Measurements from ENCODE around the gene CHST2.
A peak's percentile ranks its signal among the peaks of the same experiment; 100 is the strongest.
"Not testable (repeated sequence)": the region's sequence is repeated elsewhere in the genome, so short reads cannot be mapped to it uniquely, and the experiment has no call there.

Gene CHST2, protein sequence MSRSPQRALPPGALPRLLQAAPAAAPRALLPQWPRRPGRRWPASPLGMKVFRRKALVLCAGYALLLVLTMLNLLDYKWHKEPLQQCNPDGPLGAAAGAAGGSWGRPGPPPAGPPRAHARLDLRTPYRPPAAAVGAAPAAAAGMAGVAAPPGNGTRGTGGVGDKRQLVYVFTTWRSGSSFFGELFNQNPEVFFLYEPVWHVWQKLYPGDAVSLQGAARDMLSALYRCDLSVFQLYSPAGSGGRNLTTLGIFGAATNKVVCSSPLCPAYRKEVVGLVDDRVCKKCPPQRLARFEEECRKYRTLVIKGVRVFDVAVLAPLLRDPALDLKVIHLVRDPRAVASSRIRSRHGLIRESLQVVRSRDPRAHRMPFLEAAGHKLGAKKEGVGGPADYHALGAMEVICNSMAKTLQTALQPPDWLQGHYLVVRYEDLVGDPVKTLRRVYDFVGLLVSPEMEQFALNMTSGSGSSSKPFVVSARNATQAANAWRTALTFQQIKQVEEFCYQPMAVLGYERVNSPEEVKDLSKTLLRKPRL

DNA sequence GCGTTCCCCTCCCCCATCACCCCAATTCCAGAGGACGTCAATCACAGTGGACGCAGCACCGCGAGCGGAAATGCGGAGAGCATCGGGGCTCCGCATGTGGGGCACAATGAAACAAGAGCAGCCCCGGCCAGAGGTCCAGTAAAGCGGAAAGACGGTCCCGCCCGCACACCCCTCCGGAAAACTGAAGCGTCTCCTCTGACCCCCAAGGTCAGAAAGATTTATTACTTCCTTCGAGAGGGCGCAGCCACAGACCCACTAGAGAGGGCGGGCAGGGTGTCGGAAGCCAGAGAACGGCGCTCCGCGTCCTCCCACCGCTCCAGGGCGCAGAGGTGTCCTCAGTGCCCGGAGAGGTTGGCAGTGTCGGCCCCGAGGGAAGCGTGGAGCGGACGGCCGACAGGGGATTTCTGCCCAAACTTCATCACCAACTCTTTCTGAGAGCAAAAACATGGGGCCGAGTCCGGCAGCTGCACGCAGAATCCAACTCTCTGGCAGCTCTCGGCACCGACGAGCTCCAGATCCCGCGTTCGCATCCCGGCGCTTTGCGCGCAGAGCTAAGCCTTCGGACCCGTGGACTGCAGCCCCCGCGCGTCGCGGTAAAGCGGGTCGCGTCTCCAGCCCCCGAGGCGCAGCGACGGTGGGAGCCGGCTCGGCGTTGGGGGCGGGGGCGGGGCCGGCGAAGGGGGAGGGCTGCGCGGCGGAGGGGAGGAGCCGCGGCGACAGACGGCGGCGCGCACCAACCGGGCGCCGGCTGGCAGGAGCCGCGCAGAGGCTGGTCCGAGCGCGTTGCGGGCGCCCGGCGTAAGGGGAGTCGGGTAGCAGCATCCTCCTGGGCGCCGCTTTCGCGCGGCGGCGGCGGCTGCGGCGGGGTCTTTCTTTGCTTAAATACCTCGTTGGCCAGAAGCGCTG lies at the start of gene CHST2:
Gene CHST2, plus strand, starts transcription at position 763 of the 906 bp plus-strand sequence. CDS start 1,046 bp downstream, outside the sequence.
- DNase-seq: peak; percentile 53

DNA sequence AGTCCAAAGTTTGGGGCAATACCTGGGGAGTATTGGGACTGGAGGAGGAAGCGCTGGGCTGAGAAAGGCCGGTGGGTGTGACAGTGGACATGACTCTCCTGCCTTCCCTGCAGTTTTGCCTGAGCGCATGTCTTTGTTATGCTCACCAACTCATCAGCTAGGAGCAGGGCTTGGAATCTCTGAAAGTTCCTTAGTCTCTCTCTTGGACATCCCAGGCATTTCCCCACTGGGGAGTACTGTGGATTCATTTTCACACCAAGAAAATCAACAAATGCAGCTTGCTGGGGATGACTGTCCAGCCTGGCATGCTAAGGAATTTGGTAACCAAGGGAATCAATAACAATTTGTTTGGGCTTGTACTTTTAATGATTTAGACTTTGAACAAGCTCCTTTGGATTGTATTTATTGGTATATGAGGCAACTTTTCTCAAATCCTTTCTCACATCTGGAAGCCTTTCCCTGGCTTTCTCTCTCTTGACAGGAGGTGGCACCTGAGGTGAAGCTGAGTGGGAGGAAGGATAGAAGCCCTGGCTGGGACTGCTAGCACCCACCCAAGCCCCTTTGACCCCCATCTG lies 48.5 kb upstream of the CHST2 start:
- DNase-seq: no peak

DNA sequence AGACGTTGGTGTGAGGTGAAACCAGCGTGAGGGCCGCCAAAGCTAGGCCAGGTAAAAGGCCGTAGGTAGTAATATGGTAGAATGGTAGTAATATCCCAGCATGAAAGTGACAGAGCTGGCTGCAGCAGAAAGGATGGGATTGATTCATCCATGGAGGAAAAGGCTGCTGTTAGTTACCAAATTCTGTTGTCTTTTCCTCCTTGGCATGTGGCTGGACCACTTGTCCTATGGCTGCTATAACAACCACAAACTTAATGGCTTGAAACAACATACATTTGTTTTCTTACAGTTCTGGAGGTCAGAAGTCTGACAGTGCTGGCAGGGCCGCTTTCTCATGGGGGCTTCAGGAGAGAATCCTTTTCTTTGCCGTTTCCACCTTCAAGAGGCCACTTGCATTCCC lies 47.8 kb upstream of the CHST2 start:
- no peak for DNase-seq

DNA sequence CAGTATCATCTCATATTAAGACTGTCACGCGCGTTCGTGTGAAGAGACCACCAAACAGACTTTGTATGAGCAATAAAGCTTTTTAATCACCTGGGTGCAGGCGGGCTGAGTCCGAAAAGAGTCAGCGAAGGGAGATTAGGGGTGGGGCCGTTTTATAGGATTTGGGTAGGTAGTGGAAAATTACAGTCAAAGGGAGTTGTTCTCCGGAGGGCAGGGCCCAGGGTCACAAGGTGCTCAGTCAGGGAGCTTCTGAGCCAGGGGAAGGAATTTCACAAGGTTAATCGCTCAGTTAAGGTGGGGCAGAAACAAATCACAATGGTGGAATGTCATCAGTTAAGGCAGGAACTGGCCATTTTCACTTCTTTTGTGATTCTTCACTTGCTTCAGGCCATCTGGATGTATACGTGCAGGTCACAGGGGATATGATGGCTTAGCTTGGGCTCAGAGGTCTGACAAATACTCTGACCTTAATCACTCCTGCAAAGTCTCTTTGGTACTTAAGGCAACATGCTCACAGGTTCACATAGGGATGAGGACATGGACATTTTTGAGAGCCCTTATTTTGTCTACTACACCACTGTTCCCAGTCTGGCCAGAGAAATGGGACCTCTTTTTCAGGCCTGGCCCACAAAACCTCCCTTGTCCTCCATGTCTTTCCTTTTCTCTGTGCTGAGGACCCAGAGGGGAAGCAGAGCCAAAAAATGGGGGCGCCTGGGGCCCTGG lies 47.1 kb upstream of the CHST2 start:
- DNase-seq: not testable (repeated sequence)

DNA sequence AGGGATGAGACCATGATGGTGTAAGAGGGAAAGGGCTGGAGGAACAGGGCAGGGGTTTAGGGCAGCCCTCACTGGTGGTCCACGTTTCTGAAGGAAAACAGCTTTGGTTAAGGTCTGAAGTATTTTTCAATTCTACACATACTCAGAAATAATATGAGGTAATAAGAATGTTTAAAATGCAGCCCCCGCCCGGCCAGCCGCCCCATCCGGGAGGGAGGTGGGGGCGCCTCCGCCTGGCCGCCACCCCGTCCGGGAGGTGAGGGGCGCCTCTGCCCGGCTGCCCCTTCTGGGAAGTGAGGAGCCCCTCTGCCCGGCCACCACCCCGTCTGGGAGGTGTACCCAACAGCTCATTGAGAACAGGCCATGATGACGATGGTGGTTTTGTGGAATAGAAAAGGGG lies 46.0 kb upstream of the CHST2 start:
- DNase-seq: not testable (repeated sequence)

DNA sequence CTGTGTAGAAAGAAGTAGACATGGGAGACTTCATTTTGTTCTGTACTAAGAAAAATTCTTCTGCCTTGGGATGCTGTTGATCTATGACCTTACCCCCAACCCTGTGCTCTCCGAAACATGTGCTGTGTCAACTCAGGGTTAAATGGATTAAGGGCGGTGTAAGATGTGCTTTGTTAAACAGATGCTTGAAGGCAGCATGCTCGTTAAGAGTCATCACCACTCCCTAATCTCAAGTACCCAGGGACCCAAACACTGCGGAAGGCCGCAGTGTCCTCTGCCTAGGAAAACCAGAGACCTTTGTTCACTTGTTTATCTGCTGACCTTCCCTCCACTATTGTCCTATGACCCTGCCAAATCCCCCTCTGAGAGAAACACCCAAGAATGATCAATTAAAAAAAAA lies 45.6 kb upstream of the CHST2 start:
- not testable (repeated sequence) for DNase-seq

DNA sequence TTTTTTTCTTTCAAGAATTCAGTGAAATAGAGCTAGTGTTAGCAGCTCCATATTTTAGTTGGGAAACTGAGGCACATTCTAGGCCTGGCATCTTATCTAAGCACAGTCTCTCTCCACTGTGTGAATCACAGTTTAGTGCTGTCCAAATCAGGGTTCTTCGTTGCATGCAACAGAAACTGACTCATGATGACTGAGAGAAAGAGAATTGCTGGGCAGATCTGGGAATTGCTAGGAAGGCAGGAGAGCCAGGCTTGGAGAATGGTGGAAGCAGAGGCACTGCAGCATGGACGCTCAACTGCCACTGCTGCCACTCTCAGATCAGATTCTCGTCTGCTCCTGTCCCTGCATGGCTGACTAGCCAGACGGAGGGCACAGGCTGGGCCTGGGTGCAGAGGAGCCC lies 40.7 kb upstream of the CHST2 start:
- DNase-seq: no peak

DNA sequence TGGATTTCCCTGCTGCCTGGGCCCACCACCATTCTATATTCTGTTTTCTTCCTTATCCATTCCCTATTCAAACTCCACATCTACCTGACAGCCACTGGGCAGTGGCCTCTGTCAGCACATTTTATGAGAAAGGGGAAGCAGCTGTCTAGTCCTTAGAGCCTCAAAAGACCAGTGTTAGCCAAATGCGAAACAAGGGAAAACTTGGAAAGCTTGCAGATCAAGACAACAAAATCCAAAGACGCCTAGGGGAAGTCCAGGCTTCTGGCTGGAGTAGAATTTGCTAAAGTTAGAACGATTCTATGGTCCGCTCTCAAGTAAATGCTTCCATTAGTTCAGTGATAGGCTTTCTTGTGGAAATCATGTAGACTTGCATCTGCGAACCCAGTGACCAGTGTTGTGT lies 39.4 kb upstream of the CHST2 start:
- DNase-seq: no peak

DNA sequence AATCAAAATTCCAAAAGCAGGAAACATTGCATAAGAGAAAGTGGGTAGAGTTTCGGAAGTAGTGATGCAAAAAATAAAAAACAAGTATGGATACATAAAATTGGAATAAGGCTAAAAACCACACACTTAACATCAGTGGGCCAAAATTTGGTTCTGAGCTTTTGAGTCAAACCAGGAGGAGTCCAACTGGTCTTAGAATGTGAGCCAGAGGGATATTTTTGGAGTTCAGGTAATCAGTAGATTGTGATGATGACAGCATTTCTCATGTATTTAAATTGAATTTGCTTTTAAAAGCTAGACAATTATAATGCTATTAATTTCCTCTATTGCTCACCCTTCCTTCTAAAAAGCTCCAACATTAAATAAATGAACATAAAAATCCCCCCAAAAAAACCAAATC lies 38.2 kb upstream of the CHST2 start:
- DNase-seq: no peak

DNA sequence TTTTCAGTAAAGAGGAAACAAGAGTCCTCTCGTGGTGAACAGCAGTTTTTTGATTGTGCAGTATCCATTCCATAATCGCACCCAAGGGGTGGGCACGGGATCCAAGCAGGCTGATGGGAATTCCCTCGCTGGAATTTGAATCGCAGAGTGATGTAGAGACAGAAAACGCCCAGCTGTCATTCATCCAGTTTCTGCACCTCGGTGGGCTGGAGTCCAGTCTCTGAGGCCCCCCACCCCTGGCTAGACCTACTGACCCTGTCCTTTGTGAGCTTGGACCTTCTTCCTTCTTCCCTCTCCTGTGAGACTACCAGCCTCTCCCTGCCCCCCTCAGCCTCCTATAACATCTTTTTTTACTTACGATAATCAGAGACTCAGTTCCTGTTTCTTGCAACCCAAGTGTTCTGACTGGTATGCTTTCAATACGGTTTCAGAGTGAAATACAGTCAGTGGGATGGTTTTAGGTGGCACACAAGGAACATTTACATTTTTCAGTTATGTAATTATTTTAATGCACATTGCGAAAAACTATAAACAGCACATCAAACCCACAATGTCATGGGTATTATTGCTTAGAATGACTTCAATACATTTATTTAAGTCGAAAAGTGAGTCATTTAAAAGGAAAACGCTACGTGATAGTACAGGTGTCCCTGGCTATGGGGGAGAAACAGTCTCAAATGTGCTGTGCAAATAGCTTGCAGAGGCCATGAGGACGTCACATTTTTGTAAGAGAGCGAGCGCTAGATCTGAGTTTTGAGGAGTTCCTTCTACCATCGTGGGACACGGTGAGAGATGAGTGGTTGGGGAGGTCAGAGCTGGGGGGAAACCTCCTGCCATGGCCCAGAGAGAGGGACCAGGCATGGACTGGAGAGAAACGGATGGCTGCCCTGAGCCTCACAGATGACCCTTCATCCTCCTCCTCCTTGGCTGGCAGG lies 37.5 kb upstream of the CHST2 start:
- no peak for DNase-seq

DNA sequence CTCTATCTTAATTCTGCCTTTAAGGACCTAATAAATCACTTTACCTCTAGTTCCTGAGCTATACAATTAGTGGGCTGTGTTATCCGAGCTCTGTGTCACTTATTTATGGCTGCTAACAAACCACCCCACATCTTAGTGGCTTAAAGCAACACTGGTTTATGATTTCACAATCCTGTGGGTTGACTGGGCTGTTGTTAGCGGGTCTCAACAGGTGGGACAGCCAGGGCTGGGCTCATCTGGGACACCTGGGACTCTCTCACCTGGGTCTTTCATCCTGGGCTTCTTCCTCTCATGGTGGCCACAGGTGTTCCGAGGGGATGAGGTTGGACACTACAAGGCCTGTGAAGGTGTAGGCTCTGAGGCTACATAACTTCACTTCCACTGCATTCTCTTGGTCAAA lies 35.8 kb upstream of the CHST2 start:
- no peak for DNase-seq

DNA sequence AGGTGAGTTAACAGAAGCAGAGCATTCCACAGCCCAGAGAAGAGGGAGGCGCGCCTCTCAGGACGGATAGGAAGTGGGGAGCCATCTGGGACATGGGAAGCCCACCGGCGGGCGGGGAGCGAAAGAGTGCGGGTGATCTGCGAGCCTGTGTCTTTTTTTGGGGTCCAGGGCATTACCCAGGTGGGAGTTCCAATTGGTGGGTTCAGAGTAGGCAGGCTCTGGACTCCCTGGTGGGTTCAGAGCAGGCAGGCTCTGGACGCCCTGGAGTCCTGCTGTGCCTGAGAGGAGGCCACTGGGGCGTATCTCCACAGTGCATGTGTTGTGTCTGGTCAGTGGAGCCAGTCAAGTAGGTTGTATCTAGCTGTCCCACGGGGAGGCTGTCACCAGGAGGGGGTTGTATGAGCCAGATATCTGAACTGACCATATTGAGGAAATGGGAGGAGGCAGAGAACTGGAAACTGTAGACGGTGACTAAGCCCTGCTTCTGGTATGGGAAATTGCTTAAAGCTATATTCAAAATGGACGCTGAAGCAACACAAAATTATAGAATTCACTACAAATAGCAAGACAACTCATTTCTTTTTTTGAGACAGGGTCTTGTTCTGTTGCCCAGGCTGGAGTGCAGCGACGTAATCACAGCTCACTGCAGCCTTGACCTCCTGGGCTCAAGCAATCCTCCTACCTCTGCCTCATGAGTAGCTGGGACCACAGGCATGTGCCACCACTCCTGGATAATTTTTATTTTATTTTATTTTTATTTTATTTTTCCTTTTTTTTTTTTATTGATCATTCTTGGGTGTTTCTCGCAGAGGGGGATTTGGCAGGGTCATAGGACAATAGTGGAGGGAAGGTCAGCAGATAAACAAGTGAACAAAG lies 34.5 kb upstream of the CHST2 start:
- DNase-seq: no peak

DNA sequence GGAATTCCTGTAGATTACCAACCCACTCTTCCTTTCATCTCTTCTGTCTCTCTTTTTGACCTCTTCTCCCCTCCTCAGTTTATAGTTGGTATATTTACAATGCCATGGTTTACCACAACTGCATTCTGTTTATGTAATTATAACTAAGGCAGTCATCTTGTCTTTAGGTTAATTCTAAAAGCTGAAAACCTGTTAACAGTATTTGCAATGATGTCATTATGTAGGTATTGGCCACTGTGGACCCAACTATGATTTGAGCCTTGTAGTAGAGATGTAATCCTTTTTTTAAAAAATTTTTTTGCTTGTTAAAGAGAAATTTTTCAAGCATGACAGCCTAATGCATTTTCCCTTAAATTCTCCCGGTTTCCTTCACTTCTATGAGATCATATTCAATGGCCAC lies 30.7 kb upstream of the CHST2 start:
- DNase-seq: no peak

DNA sequence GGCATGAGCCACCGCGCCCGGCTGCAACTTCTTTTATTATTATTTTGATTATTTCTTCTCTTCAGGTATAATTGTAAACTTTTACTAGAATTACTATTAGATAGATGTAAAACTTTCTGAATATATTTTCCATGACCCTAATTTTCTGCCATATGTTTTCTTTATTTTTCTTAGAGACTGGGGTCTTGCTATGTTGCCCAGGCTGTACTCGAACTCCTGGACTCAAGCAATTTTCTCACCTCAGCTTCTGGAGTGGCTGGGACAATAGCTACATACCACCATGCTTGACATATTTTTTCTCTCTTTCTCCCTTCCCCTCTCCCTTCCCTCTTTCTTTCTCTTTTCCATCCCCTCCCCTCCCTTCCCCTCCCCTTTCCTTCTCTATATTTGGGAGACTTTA lies 29.6 kb upstream of the CHST2 start:
- DNase-seq: no peak

DNA sequence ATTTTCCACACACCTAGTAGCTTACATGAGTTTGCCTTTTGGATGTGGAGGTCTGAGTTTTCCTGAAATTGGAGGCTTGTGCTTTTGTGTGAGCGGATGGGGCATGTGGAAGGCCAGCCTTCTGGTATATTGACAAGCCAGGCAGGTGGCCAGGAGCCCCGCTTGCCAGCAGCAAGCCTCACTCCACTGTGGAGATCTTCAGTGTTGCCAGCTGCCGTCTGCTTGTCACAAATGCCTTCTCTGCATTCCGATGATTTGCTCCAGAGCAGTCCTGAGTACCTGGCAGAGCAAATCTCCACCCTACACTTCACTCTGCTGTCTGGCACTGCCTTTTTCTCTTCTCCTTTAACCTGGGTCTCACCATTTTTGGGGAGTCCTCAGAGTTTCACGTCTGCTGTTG lies 29.1 kb upstream of the CHST2 start:
- DNase-seq: no peak

DNA sequence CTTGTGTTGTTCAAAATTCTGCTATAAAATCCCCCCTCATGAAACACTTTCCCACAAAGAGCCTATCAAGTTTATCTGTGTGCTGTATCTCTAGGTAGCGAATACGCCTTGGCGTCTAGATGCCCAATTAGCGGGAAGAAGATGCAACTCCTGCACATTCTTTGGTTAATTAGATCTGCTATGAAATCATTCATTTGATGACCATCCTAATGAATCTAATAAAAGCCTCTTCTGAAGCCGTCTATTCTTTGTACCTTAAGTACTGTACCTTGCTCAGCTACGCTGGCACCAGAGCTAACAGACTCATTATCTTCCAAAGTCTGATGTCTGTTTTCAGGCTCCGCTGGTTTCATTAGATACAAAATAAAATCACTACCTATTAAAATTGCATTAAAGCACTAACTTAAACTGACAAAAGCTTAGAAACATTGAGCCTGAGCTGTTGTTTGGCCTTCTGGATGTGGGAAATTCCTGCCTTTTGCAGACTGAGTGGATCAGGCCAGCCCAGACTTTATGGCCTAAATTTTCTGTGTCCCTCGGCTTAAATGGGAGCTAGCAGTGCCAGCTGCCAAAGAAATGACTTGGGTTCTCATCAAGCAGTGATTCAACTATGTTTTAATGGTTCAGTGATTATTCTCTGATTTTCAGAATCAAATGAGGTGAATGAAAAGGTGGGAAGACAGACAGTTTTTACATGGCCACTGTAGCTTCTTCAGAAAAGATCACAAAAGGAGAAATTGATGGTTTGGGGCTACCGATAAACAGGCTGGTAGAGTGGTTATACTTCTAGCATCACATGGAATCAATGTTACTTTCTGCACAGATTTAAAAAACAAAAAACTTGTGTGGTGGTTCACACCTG lies 28.4 kb upstream of the CHST2 start:
- DNase-seq: no peak

DNA sequence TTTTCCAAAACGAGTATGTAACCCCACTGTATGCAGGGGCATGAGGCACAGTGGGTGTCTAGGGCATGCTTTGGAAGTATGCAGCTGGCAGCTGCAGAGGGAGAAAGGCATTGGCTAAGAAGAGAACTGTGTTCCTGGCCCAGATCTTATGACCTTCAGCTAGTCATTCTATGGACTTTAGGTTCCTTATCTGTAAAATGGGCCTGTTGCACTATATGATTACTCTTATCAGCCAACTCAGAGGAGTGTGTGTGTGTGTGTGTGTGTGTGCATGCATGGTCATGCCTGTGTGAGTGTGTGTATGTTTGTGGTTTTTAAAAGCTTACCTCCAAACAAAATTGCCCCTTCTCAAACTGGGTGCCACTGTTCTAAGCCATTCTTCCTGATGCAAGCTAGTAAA lies 27.4 kb upstream of the CHST2 start:
- no peak for DNase-seq

DNA sequence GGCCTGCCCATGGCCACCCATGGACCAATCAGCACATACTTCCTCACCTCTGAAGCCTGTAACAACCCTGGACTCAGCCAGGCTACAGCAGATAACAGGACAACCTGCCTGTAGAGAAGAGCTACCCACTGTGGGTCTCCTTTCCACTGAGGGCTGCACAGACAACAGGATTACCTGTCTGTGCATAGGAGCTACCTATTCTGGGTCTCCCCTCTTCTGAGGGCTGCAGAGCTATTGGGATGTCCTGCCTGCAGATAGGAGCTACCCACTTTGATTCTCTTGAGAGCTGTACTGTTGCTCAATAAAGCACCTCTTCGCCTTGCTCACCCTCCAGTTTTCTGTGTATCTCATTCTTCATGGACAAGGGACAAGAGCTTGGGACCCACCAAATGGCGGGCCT lies 23.8 kb upstream of the CHST2 start:
- DNase-seq: no peak

DNA sequence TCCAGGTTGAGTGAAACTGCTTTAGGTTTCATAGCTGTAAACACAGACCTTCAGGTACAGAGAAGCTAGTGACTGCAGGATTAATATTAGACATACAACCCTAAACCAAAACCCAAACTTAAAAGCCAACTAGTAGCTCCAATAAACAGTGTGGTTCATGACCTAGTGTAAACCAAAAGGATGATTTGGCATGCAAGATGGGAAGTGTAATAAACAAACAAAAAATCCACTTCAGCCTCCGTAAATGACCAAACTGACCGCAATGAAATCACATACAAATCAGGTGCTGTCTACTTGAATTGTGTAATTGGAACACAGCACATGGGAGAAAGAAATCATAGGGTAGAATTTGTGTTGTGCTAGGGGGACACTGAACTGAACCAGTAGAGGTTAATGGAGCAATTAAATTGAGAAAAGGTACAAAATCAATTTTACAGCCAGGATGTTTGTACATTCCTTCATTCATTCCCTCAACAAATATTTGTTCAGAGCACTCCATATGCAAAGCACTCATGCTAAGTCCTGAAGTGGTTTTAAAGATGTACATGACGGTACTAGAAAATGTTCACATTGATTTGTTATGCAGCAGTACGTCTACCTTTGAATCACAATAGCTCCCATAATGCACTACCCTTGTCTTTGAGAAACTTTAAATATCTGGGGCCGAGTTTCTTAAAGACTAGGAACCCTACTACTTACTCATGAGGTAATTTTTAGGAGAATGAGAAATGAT lies 21.4 kb upstream of the CHST2 start:
- no peak for DNase-seq
